AG04450 (cell line): ENCODE results near the gene CD83. TPM values are rescaled to one million over a fixed set of nuclear protein-coding genes. Genes with fewer than 3 reads are reported as not detected.
A peak's percentile ranks its signal among the peaks of the same experiment; 100 is the strongest.

Experiments used
- CTCF ChIA-PET: fragments of 300-600, 350-600 bp; formaldehyde crosslinking; extraction: SDS; loops from one replicate; lab custom pipeline; 2022; ENCODE audit warnings: antibody characterized with exemption, inconsistent platforms; lab: Charles Lee
- POLR2A ChIA-PET: fragments of 350-600 bp; formaldehyde crosslinking; extraction: SDS; loops from one replicate; lab custom pipeline; 2021; ENCODE audit warnings: antibody characterized with exemption, inconsistent platforms; lab: Yijun Ruan, JAX
- DNase-seq: peaks from one replicate; pipeline ENCODE4 v3.0.0-alpha.2; 2011; ENCODE audit warnings: low read depth, low spot score
- H3K27ac ChIP-seq: one replicate; pipeline ENCODE4 v1.5.1; 2012; ENCODE audit warnings: low read depth, low read length, control low read depth
- H3K27me3 ChIP-seq: one replicate; pipeline ENCODE4 v1.6.0; 2012; ENCODE audit warnings: low read length; ENCODE audit not compliant: control insufficient read depth, insufficient read depth
- H3K4me3 ChIP-seq: 2 replicates; pipeline ENCODE4 v1.5.1; 2011; ENCODE audit warnings: mild to moderate bottlenecking, low read depth, low read length, control low read depth
- H3K9me3 ChIP-seq: 2 replicates; pipeline ENCODE4 v1.5.1; 2012; ENCODE audit warnings: low read length; ENCODE audit not compliant: control insufficient read depth, insufficient read depth
- polyA plus RNA-seq: library from polyadenylated mRNA; depleted of rRNA; stranded (reverse); fragments of >200 nt; gene quantifications from 2 replicates; pipeline ENCODE4 v1.2.3, GENCODE V29; 2011
- TF ChIP-seq, protein P1 (sequence below): IDR thresholded peaks from 2 replicates; pipeline ENCODE4 v1.5.1; 2011; ENCODE audit warnings: low read depth, low read length, control low read depth, inconsistent platforms

The CD83 gene
- polyA plus RNA-seq, 1 experiment, result 3.5 TPM

DNA sequence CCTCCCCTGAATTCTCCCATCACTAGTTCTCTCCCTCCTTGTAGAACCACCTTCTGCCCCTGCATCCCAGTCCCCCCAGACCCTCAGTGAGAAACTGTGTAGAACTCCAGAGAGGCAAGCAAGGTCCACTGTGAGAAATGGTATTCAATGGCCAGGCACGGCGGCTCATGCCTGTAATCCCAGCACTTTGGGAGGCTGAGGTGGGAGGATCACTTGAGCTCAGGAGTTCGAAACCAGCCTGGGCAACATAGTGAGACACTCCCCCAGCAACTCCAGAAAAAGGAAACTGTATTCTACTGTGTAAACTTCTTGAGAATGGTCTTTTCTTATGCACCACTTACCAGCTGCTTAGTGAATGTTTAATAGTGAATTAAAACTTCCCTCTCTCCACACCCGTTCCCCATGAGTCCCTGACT, 8.2 kb upstream of the CD83 start:
- H3K4me3 ChIP-seq, result no peak overlapping the region
- POLR2A ChIA-PET, result no interaction called here
- H3K27ac ChIP-seq, result no peak overlapping the region
- no peak for DNase-seq
- H3K9me3 ChIP-seq, result peaks cover 8% of the 10 kb centered on the region; the same call in 1 of the 2 replicates
- H3K27me3 ChIP-seq, result peaks cover 11% of the 10 kb centered on the region
- CTCF ChIA-PET, result interaction anchor here (0.6 to 1.8 kb wide), 2 partner anchors 20 to 222 kb away, joined by 4 to 5 read pairs; no protein-coding TSS in a partner anchor
- TF ChIP-seq, protein P1, sequence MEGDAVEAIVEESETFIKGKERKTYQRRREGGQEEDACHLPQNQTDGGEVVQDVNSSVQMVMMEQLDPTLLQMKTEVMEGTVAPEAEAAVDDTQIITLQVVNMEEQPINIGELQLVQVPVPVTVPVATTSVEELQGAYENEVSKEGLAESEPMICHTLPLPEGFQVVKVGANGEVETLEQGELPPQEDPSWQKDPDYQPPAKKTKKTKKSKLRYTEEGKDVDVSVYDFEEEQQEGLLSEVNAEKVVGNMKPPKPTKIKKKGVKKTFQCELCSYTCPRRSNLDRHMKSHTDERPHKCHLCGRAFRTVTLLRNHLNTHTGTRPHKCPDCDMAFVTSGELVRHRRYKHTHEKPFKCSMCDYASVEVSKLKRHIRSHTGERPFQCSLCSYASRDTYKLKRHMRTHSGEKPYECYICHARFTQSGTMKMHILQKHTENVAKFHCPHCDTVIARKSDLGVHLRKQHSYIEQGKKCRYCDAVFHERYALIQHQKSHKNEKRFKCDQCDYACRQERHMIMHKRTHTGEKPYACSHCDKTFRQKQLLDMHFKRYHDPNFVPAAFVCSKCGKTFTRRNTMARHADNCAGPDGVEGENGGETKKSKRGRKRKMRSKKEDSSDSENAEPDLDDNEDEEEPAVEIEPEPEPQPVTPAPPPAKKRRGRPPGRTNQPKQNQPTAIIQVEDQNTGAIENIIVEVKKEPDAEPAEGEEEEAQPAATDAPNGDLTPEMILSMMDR, result no peak

DNA sequence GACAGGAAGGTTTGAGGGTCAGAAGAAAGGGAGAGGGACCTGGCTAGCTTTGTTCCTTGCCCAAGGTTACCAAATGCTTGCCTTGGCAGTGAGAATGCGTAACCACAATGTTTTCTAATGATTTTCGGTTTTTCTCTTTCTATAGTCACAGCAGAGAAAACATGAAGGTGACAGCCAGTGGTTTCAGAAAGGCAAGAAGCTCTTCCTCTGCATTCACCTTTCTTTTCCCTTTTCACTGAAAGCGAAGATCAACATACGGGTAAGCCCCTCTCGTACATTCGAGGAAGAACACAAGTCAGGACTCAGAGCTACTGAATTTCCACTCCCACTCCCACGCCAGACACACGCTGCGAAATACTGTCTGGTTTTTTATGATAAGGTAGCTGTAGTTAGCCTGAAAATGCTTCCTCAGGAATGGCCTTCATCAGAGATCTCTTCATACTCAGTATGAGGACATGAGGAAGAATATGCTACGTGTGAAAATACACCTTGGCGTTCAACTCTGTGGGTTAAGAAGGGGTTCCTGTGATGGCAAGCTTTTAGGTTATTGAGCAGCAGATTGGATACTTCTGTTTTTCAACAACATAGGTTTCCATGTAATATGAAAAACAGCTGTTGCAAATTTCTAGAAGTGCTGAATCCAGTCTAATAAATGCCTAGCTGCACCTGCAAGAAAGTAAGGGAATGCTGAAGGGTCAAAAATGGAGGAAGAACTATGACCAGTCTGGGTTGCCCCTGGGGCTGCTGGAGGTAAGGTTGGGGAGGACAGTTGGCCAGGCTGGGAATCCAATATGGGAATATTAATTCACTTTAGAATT, 7.4 kb upstream of the CD83 start:
- ChIA-PET POLR2A (no interaction called here), CTCF (interaction anchor here (0.9 to 1.8 kb wide), 3 partner anchors 19 to 202 kb away, joined by 3 to 5 read pairs (median 3); no protein-coding TSS in a partner anchor)
- Histone ChIP-seq H3K27ac (no peak overlapping the region), H3K27me3 (peaks cover 8% of the 10 kb centered on the region), H3K9me3 (peaks cover 8% of the 10 kb centered on the region; the same call in 1 of the 2 replicates), H3K4me3 (no peak overlapping the region)
- TF ChIP-seq, protein P1, result no peak
- DNase-seq, result no peak

DNA sequence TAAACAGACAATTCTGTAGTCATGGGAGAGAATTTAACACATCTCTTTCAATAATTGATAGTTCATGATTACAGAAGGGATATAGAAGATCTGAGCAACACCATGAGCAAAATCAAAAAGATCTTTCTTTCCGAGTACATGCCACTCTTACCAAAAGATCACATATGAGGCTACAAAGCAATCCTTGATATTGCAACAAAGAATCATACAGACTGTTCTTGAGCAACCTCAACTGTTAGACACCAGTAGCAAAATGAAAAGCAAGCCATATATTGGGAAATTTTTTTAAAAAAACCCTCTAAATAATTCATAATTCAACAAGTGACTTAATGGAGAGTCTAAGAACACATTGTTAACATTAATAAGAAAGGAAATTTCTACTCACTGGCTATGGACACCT, 3.6 kb upstream of the CD83 start:
- no peak overlapping the region for H3K27ac ChIP-seq
- ChIA-PET CTCF (no interaction called here), POLR2A (no interaction called here)
- DNase-seq, result no peak
- H3K4me3 ChIP-seq, result no peak overlapping the region
- TF ChIP-seq, protein P1, result no peak
- peaks cover 6% of the 10 kb centered on the region for H3K27me3 ChIP-seq
- H3K9me3 ChIP-seq, result no peaks in the 10 kb centered on the region

- TF ChIP-seq, protein P1, result no peak
- CTCF ChIA-PET, result interaction anchor here (0.6 kb wide), 1 partner anchor 51 kb away, joined by 4 read pairs; no protein-coding TSS in a partner anchor
- no peak overlapping the region for H3K27ac ChIP-seq
- peak overlapping the region; percentile 64 for H3K4me3 ChIP-seq
- no peaks in the 10 kb centered on the region for H3K9me3 ChIP-seq
- no peaks in the 10 kb centered on the region for H3K27me3 ChIP-seq
- DNase-seq, result no peak
- POLR2A ChIA-PET, result no interaction called here
Observed at GRCh38 chr6:14118091-14118439, 493 bp downstream of the CD83 start.

- TF ChIP-seq, protein P1, result no peak
- H3K4me3 ChIP-seq, result no peak overlapping the region; the same call in 1 of the 2 replicates
- H3K27me3 ChIP-seq, result no peaks in the 10 kb centered on the region
- POLR2A ChIA-PET, result no interaction called here
- H3K9me3 ChIP-seq, result no peaks in the 10 kb centered on the region
- no peak for DNase-seq
- H3K27ac ChIP-seq, result no peak overlapping the region
- CTCF ChIA-PET, result no interaction called here
Observed at GRCh38 chr6:14118446-14118845, 874 bp downstream of the CD83 start.
